NCI-H1436 treated with DMSO at 0.1 percent for 48 hours (cell line): Measurements from ENCODE around the gene RANBP3.

ENCODE experiments used
- DNase-seq: peaks from one replicate; lab custom pipeline; 2025; lab: John Stamatoyannopoulos, UW

Gene RANBP3

GRCh38 chr19:5950741-5951140 lies 27.2 kb downstream of the RANBP3 start:
- no peak for DNase-seq

- DNase-seq = peak; percentile 73
These were observed 28.1 kb downstream of the RANBP3 start for GRCh38 chr19:5949792-5950305.

GRCh38 chr19:5948752-5949564 lies 29.0 kb downstream of the RANBP3 start:
- DNase-seq = no peak

- DNase-seq = no peak
These were observed 30.5 kb downstream of the RANBP3 start for GRCh38 chr19:5947435-5947834.

GRCh38 chr19:5943623-5944022 lies 34.3 kb downstream of the RANBP3 start:
- DNase-seq = no peak

GRCh38 chr19:5943045-5943444 lies 34.9 kb downstream of the RANBP3 start:
- DNase-seq = no peak

- DNase-seq = no peak
These were observed 36.3 kb downstream of the RANBP3 start for GRCh38 chr19:5941673-5942072.

- no peak for DNase-seq
These were observed 37.4 kb downstream of the RANBP3 start for GRCh38 chr19:5940260-5941208.

GRCh38 chr19:5937550-5937949 lies 40.4 kb downstream of the RANBP3 start:
- DNase-seq = no peak

- DNase-seq = no peak
These were observed 41.7 kb downstream of the RANBP3 start for GRCh38 chr19:5936292-5936592.

- DNase-seq = no peak
These were observed 42.3 kb downstream of the RANBP3 start for GRCh38 chr19:5935473-5936291.

- no peak for DNase-seq
These were observed 43.0 kb downstream of the RANBP3 start for GRCh38 chr19:5934774-5935472.

GRCh38 chr19:5934069-5934401 lies 43.9 kb downstream of the RANBP3 start:
- DNase-seq = no peak

GRCh38 chr19:5933391-5934068 lies 44.4 kb downstream of the RANBP3 start:
- no peak for DNase-seq

- no peak for DNase-seq
These were observed 45.2 kb downstream of the RANBP3 start for GRCh38 chr19:5932609-5933262.

GRCh38 chr19:5932146-5932545 lies 45.8 kb downstream of the RANBP3 start:
- DNase-seq = no peak

- DNase-seq = no peak
These were observed 46.7 kb downstream of the RANBP3 start for GRCh38 chr19:5931251-5931650.

GRCh38 chr19:5929625-5930024 lies 48.3 kb downstream of the RANBP3 start:
- no peak for DNase-seq

- no peak for DNase-seq
These were observed 48.8 kb downstream of the RANBP3 start for GRCh38 chr19:5929179-5929578.

- no peak for DNase-seq
These were observed 50.5 kb downstream of the RANBP3 start for GRCh38 chr19:5927441-5927821.
